ENCODE results near the gene NDUFA3. TPM values are rescaled to one million over a fixed set of nuclear protein-coding genes. Genes with fewer than 3 reads are reported as not detected.

The NDUFA3 gene
- total RNA-seq, 4 donors from 2014 or later, result 29.5 to 84.9 (median 60.6) TPM

DNA sequence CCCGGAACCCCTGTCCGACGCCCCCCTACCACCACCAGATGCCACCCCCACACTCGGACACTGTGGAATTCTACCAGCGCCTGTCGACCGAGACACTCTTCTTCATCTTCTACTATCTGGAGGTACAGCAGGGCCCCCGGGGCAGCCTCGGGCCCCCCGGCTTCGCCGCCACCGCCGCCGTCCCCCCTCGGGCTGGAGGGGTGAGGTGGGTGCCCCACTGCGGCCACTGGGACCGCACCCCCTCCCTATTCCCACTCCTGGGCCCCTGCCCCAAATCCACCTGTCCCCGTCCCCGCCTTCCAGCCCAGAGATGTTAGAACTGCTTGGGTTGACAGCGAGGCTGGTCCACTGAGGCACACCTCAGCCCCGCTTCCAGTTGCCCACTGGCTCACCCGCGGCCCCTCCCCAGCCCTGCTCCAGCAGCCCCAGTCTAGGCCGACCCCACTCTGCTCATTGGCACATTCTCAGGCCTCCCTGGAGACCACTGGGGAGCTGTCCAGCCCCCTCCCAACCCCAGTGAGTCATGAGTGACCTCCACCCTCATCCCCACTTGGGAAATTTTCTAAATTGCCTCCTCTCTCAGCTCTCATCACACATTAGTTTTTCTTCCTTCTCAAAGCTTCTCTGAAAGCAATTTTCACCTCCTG, 50.3 kb downstream of the NDUFA3 start:
- TF ChIP-seq, protein P1, sequence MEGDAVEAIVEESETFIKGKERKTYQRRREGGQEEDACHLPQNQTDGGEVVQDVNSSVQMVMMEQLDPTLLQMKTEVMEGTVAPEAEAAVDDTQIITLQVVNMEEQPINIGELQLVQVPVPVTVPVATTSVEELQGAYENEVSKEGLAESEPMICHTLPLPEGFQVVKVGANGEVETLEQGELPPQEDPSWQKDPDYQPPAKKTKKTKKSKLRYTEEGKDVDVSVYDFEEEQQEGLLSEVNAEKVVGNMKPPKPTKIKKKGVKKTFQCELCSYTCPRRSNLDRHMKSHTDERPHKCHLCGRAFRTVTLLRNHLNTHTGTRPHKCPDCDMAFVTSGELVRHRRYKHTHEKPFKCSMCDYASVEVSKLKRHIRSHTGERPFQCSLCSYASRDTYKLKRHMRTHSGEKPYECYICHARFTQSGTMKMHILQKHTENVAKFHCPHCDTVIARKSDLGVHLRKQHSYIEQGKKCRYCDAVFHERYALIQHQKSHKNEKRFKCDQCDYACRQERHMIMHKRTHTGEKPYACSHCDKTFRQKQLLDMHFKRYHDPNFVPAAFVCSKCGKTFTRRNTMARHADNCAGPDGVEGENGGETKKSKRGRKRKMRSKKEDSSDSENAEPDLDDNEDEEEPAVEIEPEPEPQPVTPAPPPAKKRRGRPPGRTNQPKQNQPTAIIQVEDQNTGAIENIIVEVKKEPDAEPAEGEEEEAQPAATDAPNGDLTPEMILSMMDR (IDR thresholded peaks at IDR 0.05 in 4 of 5, conservative IDR thresholded peaks at IDR 0.05 in 1 of 5), result no peak
- TF ChIP-seq POLR2A (IDR thresholded peaks at IDR 0.05), result no peak
- H3K4me1 ChIP-seq, result peaks cover 0 to 1% of the 10 kb centered on the region in 2 donors
- intact Hi-C loops (cut with DNase I; ENCODE audit: low total_unique reads), result no loop called here
- peaks cover 0 to 99% of the 10 kb centered on the region in 2 donors for H3K36me3 ChIP-seq
- no peaks in the 10 kb centered on the region for H3K9me3 ChIP-seq
- no peak overlapping the region for H3K4me3 ChIP-seq
- no peak for DNase-seq
- H3K27ac ChIP-seq, result peak overlapping the region in 1 of 4 donors; percentile 18
- in situ Hi-C loops (cut with MboI; ENCODE audit: low sequenced_read_pairs in 4 of 4), result no loop called here
- ATAC-seq, result no peak
- H3K27me3 ChIP-seq, result no peaks in the 10 kb centered on the region

DNA sequence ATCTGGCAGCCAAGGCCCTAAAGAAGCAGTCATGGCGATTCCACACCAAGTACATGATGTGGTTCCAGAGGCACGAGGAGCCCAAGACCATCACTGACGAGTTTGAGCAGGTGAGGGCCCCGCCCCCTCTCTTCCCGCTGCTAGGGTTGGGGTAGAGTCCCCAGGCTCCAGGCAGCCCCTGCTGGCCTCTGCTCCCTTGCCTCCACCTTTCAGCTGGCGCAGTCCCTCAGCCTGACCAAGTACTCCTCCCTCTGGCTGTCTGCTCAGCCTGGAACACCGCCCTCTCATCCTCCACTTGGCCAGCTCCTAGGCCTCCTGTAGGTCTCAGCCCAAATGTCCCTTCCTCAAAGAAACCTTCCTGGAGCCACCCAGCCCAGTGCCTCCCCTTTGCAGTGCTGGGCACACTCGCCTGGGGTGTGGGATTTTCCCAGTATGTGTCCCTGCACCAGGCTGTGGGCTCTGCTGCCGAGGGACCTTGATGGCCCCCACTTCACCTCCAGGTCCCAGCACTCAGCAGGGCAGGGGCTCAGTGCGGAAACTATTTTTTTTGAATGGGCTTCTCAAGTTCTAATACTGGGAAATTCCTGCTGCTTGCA, 51.2 kb downstream of the NDUFA3 start:
- no peak for DNase-seq
- no peak overlapping the region for H3K4me3 ChIP-seq
- ATAC-seq, result no peak
- H3K36me3 ChIP-seq, result peaks cover 0 to 93% of the 10 kb centered on the region in 2 donors
- H3K27ac ChIP-seq, result peak overlapping the region in 1 of 4 donors; percentile 18
- in situ Hi-C loops (cut with MboI; ENCODE audit: low sequenced_read_pairs in 4 of 4) (no loop called here), intact Hi-C loops (cut with DNase I; ENCODE audit: low total_unique reads) (no loop called here)
- no peaks in the 10 kb centered on the region for H3K27me3 ChIP-seq
- TF ChIP-seq, protein P1 (IDR thresholded peaks at IDR 0.05 in 4 of 5, conservative IDR thresholded peaks at IDR 0.05 in 1 of 5), result no peak
- no peak for TF ChIP-seq POLR2A (IDR thresholded peaks at IDR 0.05)
- H3K9me3 ChIP-seq, result no peaks in the 10 kb centered on the region
- H3K4me1 ChIP-seq, result peaks cover 7 to 9% of the 10 kb centered on the region in 2 donors

DNA sequence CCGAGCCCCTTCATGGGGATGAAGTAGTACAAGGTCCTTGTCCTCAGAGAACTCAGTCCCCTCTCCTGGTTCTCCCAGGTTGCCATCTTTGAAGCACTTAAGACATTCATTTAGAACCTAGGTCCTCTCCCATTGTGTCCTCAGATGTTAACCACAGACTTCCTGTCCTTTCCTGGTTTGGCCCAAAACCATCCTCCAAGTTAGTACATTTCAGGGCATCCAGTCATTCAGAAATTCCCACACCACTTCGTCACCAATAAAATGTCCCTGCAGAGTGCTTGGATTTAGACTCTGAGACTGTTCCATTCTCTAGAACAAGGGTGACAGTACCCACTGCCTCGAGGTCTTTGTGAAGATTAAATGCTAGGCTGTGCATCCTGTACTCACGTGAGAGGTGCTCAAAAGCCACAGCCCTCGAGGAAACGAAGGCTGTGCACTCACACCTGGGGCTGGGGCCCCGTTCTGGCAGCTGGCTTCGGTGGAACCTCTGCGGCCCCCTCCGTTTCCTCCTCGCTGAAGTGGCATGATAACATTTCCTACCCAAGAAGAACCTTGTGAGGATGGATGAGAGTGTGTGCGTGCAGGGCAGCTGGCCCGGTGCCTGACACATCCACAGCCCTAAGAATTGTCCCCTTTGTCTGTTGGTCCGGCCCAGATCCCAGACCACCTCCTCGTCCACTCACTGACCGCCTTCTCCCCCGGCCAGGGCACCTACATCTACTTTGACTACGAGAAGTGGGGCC, 52.1 kb downstream of the NDUFA3 start:
- in situ Hi-C loops (cut with MboI; ENCODE audit: low sequenced_read_pairs in 4 of 4), result no loop called here
- DNase-seq (no peak), ATAC-seq (no peak)
- intact Hi-C loops (cut with DNase I; ENCODE audit: low total_unique reads), result no loop called here
- no peaks in the 10 kb centered on the region for H3K27me3 ChIP-seq
- TF ChIP-seq POLR2A (IDR thresholded peaks at IDR 0.05), result no peak
- TF ChIP-seq, protein P1 (IDR thresholded peaks at IDR 0.05 in 4 of 5, conservative IDR thresholded peaks at IDR 0.05 in 1 of 5), result no peak
- H3K9me3 ChIP-seq, result no peaks in the 10 kb centered on the region
- H3K4me3 ChIP-seq, result no peak overlapping the region
- H3K4me1 ChIP-seq, result peaks cover 9 to 12% of the 10 kb centered on the region in 2 donors
- H3K27ac ChIP-seq, result no peak overlapping the region
- H3K36me3 ChIP-seq, result peaks cover 0 to 84% of the 10 kb centered on the region in 2 donors

DNA sequence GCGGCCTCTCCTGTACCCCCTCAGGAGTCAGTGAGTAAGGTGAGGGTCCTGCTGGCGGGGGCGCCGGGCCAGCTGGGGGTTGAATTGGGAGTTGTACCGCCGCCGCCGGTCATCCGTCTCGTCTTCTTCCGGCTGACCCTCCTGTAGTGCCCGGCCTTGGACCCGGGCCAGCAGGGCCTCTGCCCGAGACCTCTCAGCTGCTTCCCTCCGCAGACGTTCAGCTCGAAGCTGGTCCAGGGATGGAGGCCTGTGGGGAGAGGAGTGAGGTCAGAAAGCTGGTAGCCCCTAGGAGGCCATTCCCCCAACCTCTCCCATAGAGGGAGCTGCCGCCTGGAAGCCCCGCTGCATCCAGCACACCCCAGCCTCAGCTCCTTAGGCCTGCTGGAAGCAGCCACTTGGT, 53.0 kb downstream of the NDUFA3 start:
- in situ Hi-C loops (cut with MboI; ENCODE audit: low sequenced_read_pairs in 4 of 4), result no loop called here
- DNase-seq (no peak), ATAC-seq (no peak)
- peaks cover 15 to 20% of the 10 kb centered on the region in 2 donors for H3K4me1 ChIP-seq
- TF ChIP-seq POLR2A (IDR thresholded peaks at IDR 0.05), result no peak
- intact Hi-C loops (cut with DNase I; ENCODE audit: low total_unique reads), result no loop called here
- H3K9me3 ChIP-seq, result no peaks in the 10 kb centered on the region
- H3K27ac ChIP-seq, result no peak overlapping the region
- H3K4me3 ChIP-seq, result no peak overlapping the region
- peaks cover 0 to 75% of the 10 kb centered on the region in 2 donors for H3K36me3 ChIP-seq
- H3K27me3 ChIP-seq, result no peaks in the 10 kb centered on the region

DNA sequence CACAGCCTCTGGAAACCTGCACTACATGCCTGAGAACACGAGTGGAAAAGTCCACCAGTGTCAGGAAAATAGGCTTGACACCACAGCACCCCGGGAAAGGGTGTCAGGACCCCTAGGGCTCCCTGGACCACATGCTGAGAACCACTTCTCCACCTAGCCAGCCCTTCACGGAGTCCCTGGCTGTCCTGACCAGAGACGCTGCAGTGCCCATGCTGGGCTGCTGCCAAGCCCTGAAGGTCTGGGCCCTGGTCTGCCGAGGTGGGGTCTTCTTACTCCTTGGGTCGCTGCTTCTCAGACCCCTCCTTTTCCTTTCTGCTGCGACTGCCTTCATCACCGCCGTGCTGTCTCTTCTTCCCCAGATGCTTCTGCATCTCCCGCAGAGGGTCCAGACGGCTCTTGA, 53.8 kb downstream of the NDUFA3 start:
- intact Hi-C loops (cut with DNase I; ENCODE audit: low total_unique reads), result no loop called here
- DNase-seq, result no peak
- Histone ChIP-seq H3K36me3 (peaks cover 0 to 67% of the 10 kb centered on the region in 2 donors), H3K4me3 (no peak overlapping the region), H3K4me1 (peaks cover 19 to 24% of the 10 kb centered on the region in 2 donors), H3K27ac (no peak overlapping the region), H3K27me3 (no peaks in the 10 kb centered on the region), H3K9me3 (no peaks in the 10 kb centered on the region)
- ATAC-seq, result no peak
- in situ Hi-C loops (cut with MboI; ENCODE audit: low sequenced_read_pairs in 4 of 4), result no loop called here
- no peak for TF ChIP-seq POLR2A (IDR thresholded peaks at IDR 0.05)
- TF ChIP-seq, protein P1 (IDR thresholded peaks at IDR 0.05 in 4 of 5, conservative IDR thresholded peaks at IDR 0.05 in 1 of 5), result no peak
